SU-DHL-6 (cell line): ENCODE results near the gene CORO2A.

Source experiments
- EZH2phosphoT487 ChIP-seq: fragments of 200-600 bp; sonication (generic), shearing (Covaris generic); conservative IDR thresholded peaks from 2 replicates; pipeline ENCODE4 v1.6.1; 2018; ENCODE audit warnings: mild to moderate bottlenecking, antibody characterized with exemption, low read length, moderate library complexity, mixed read lengths
- TF ChIP-seq, protein P1 (sequence below): fragments of 200-600 bp; sonication (generic); IDR thresholded peaks from one replicate; pipeline ENCODE4 v1.5.1; 2017; ENCODE audit warnings: antibody characterized with exemption, mild to moderate bottlenecking, low read length, moderate library complexity; ENCODE audit not compliant: insufficient read depth, poor library complexity, severe bottlenecking

DNA sequence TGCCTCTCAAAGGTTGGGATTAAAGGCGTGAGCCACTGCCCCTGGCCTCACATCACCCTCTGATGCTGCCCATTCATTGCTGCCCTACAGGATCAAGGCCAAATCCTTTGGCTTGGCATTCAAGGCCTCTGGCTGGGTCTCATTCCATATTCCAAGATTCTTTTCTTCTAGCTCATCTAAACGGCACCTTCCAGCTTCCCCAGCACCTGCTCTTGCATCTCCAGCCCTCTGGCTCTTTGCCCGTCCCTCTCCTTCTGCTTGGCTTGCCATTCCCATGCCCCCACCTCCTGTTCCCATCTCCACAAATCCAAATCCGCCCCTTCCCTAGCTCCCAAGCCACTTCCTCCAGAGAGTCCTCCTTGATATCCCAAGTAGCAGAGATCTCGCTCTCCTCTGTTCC lies 33.1 kb downstream of the CORO2A start:
- TF ChIP-seq, protein P1, sequence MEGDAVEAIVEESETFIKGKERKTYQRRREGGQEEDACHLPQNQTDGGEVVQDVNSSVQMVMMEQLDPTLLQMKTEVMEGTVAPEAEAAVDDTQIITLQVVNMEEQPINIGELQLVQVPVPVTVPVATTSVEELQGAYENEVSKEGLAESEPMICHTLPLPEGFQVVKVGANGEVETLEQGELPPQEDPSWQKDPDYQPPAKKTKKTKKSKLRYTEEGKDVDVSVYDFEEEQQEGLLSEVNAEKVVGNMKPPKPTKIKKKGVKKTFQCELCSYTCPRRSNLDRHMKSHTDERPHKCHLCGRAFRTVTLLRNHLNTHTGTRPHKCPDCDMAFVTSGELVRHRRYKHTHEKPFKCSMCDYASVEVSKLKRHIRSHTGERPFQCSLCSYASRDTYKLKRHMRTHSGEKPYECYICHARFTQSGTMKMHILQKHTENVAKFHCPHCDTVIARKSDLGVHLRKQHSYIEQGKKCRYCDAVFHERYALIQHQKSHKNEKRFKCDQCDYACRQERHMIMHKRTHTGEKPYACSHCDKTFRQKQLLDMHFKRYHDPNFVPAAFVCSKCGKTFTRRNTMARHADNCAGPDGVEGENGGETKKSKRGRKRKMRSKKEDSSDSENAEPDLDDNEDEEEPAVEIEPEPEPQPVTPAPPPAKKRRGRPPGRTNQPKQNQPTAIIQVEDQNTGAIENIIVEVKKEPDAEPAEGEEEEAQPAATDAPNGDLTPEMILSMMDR, result no peak
- TF ChIP-seq EZH2phosphoT487, result no peak
